Epithelial cell of proximal tubule (primary cell): ENCODE results near the gene STAG2. TPM values are rescaled to one million over a fixed set of nuclear protein-coding genes. Genes with fewer than 3 reads are reported as not detected.
A peak's percentile ranks its signal among the peaks of the same experiment; 100 is the strongest.

Source experiments
- DNase-seq: peaks from one replicate; pipeline ENCODE4 v3.0.0-alpha.2; 2011; ENCODE audit warnings: low read depth
- H3K4me3 ChIP-seq: 2 replicates; pipeline ENCODE4 v1.5.1; 2011; ENCODE audit warnings: low read depth, mild to moderate bottlenecking, low read length
- total RNA-seq: library from RNA; depleted of rRNA; stranded (reverse); fragments of >200 nt; gene quantifications from 2 replicates; pipeline ENCODE4 v1.2.3, GENCODE V29; 2015
- TF ChIP-seq, protein P1 (sequence below): conservative IDR thresholded peaks from 2 replicates; pipeline ENCODE4 v1.5.1; 2012; ENCODE audit warnings: low read depth, mild to moderate bottlenecking, low read length

STAG2 gene
- total RNA-seq, 1 donor from 2014 or later: 45.3 TPM

- DNase-seq: no peak
- TF ChIP-seq, protein P1, sequence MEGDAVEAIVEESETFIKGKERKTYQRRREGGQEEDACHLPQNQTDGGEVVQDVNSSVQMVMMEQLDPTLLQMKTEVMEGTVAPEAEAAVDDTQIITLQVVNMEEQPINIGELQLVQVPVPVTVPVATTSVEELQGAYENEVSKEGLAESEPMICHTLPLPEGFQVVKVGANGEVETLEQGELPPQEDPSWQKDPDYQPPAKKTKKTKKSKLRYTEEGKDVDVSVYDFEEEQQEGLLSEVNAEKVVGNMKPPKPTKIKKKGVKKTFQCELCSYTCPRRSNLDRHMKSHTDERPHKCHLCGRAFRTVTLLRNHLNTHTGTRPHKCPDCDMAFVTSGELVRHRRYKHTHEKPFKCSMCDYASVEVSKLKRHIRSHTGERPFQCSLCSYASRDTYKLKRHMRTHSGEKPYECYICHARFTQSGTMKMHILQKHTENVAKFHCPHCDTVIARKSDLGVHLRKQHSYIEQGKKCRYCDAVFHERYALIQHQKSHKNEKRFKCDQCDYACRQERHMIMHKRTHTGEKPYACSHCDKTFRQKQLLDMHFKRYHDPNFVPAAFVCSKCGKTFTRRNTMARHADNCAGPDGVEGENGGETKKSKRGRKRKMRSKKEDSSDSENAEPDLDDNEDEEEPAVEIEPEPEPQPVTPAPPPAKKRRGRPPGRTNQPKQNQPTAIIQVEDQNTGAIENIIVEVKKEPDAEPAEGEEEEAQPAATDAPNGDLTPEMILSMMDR: no peak
- no peak overlapping the region for H3K4me3 ChIP-seq
Measured at GRCh38 chrX:123971982-123972381, 10.5 kb downstream of the STAG2 start.

- TF ChIP-seq, protein P1: no peak
Measured at GRCh38 chrX:123973921-123974320, 12.4 kb downstream of the STAG2 start.

GRCh38 chrX:123975180-123975579 lies 13.7 kb downstream of the STAG2 start:
- TF ChIP-seq, protein P1: no peak

More at GRCh38 chrX:123973921-123974320, 12.4 kb downstream of the STAG2 start:
- no peak for DNase-seq
- no peak overlapping the region for H3K4me3 ChIP-seq

GRCh38 chrX:123976706-123977316 lies 15.3 kb downstream of the STAG2 start:
- no peak overlapping the region for H3K4me3 ChIP-seq
- no peak for DNase-seq
- TF ChIP-seq, protein P1: peak; percentile 36

More at GRCh38 chrX:123975180-123975579, 13.7 kb downstream of the STAG2 start:
- no peak overlapping the region for H3K4me3 ChIP-seq
- DNase-seq: no peak

DNA sequence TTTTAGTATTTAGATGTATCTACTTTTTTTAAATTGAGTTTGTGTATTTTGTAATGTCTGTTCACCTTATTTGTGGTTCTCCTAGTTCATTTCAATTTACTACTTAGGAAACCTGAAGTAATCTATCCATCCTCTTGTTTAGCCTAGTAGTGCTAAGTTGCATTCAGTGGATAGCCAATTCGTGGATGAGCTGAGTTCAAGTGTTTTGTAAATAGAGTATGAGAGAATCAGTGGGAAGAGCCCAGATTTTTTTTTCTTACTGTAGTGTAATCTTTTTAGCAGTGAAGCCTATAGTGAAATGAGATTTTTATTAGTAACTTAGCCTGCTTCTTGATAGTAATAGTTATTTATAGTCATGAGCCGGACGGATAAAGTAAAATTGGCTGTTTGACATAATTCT lies 21.7 kb downstream of the STAG2 start:
- H3K4me3 ChIP-seq: no peak overlapping the region
- no peak for DNase-seq
- TF ChIP-seq, protein P1: no peak

DNA sequence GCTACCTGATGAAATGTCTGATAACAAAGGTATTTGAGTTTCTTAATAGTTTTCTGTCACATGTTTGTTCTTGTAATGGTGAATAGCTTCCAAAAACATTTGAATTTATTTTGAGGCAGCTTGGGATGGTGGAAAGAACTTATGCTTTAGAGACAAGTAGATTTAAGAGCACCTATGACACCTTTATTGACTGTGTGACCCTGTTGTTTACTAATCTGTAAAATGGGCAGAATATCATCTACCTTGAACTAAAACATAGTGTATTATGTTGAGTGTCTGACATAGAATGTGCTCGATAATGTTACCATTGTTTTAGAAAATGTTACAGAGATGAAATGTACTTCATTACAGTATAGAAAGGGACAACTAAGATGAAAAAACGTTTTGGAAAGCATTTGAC lies 24.9 kb downstream of the STAG2 start:
- TF ChIP-seq, protein P1: no peak
- no peak for DNase-seq
- H3K4me3 ChIP-seq: no peak overlapping the region
